VCaP (cell line): ENCODE results near the gene YIF1A.

Experiments used
- H3K27ac ChIP-seq: fragments of 450-650 bp; 2 replicates; pipeline ENCODE4 v1.5.1; 2017
- CTCF ChIP-seq: fragments of 450-650 bp; conservative IDR thresholded peaks from 2 replicates; pipeline ENCODE4 v1.5.1; 2017; ENCODE audit warnings: mild to moderate bottlenecking, moderate library complexity

YIF1A gene

GRCh38 chr11:66267379-66268243 lies 21.3 kb downstream of the YIF1A start:
- H3K27ac ChIP-seq = peak overlapping the region; percentile 96
- 0 out of 2 replicates have a peak, but pooled peaks have one; percentile 12 for TF ChIP-seq CTCF

- 0 out of 2 replicates have a peak, but pooled peaks have one; percentile 21 for TF ChIP-seq CTCF
- peak overlapping the region; percentile 96 for H3K27ac ChIP-seq
These were observed 21.9 kb downstream of the YIF1A start for GRCh38 chr11:66267039-66267378.

GRCh38 chr11:66266378-66267038 lies 22.4 kb downstream of the YIF1A start:
- no peak for TF ChIP-seq CTCF
- peak overlapping the region; percentile 96 for H3K27ac ChIP-seq

- peak overlapping the region; percentile 96; the same call in 1 of the 2 replicates for H3K27ac ChIP-seq
These were observed 23.2 kb downstream of the YIF1A start for GRCh38 chr11:66265531-66266377.

GRCh38 chr11:66264914-66265313 lies 24.0 kb downstream of the YIF1A start:
- no peak overlapping the region for H3K27ac ChIP-seq
- peak; percentile 73 for TF ChIP-seq CTCF

More at GRCh38 chr11:66265531-66266377, 23.2 kb downstream of the YIF1A start:
- TF ChIP-seq CTCF = no peak

- TF ChIP-seq CTCF = no peak
- no peak overlapping the region for H3K27ac ChIP-seq
These were observed 24.6 kb downstream of the YIF1A start for GRCh38 chr11:66264383-66264782.

- no peak for TF ChIP-seq CTCF
- no peak overlapping the region for H3K27ac ChIP-seq
These were observed 25.2 kb downstream of the YIF1A start for GRCh38 chr11:66263785-66264184.
